WTC11 (cell line): ENCODE data around the gene STXBP6.

Experiments
- ETV6 ChIP-seq: sonication (generic); formaldehyde crosslinking; IDR thresholded peaks from 2 replicates; pipeline ENCODE4 v1.8.1; 2022; ENCODE audit warnings: mild to moderate bottlenecking, missing genetic modification reagents
- JUN ChIP-seq: sonication (generic); formaldehyde crosslinking; IDR thresholded peaks from 2 replicates; pipeline ENCODE4 v1.8.0; 2023; ENCODE audit warnings: mild to moderate bottlenecking, missing genetic modification reagents
- MYBL2 ChIP-seq: sonication (generic); formaldehyde crosslinking; IDR thresholded peaks from 2 replicates; pipeline ENCODE4 v1.8.1; 2023; ENCODE audit warnings: mild to moderate bottlenecking, moderate library complexity, missing genetic modification reagents
- TF ChIP-seq, protein P1 (sequence below): fragments of 200-600 bp; IDR thresholded peaks from 2 replicates; pipeline ENCODE4 v1.8.0; 2022; ENCODE audit warnings: antibody characterized with exemption
- TF ChIP-seq, protein P2 (sequence below): sonication (generic); formaldehyde crosslinking; IDR thresholded peaks from 2 replicates; pipeline ENCODE4 v1.8.0; 2022; ENCODE audit warnings: missing genetic modification reagents
- TF ChIP-seq, protein P3 (sequence below): sonication (generic); formaldehyde crosslinking; IDR thresholded peaks from 2 replicates; pipeline ENCODE4 v1.8.0; 2023; ENCODE audit warnings: missing genetic modification reagents
- TF ChIP-seq, protein P4 (sequence below): sonication (generic); formaldehyde crosslinking; IDR thresholded peaks from 2 replicates; pipeline ENCODE4 v1.8.1; 2022; ENCODE audit warnings: mild to moderate bottlenecking, moderate library complexity, missing genetic modification reagents
- TF ChIP-seq, protein P5 (sequence below): sonication (generic); formaldehyde crosslinking; IDR thresholded peaks from 2 replicates; pipeline ENCODE4 v1.8.0; 2022; ENCODE audit warnings: mild to moderate bottlenecking, missing genetic modification reagents
- TF ChIP-seq, protein P6 (sequence below): sonication (generic); formaldehyde crosslinking; IDR thresholded peaks from 2 replicates; pipeline ENCODE4 v1.8.1; 2023; ENCODE audit warnings: mild to moderate bottlenecking, missing genetic modification reagents, moderate library complexity

DNA sequence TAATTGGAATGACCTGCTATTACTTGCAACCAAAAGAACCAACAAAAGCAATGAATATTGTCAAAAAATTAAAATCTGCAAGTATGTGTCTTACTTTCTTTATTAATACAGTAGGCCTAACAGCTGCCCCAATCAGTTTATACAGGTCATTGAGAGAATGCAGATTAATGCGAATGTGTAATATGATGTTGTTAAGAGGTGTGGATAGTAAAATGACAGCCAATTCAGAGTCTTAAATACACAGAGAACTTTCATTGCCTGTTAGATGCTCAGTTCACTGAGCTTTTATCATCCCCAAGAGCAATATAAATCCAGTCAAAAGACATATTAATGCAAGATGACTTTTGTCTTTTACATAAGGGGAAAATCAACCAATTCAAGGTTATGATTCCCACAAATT, 58.7 kb downstream of the STXBP6 start:
- TF ChIP-seq ETV6 (CRISPR knock-in tag) (no peak), MYBL2 (no peak), JUN (no peak)
- TF ChIP-seq, protein P1, sequence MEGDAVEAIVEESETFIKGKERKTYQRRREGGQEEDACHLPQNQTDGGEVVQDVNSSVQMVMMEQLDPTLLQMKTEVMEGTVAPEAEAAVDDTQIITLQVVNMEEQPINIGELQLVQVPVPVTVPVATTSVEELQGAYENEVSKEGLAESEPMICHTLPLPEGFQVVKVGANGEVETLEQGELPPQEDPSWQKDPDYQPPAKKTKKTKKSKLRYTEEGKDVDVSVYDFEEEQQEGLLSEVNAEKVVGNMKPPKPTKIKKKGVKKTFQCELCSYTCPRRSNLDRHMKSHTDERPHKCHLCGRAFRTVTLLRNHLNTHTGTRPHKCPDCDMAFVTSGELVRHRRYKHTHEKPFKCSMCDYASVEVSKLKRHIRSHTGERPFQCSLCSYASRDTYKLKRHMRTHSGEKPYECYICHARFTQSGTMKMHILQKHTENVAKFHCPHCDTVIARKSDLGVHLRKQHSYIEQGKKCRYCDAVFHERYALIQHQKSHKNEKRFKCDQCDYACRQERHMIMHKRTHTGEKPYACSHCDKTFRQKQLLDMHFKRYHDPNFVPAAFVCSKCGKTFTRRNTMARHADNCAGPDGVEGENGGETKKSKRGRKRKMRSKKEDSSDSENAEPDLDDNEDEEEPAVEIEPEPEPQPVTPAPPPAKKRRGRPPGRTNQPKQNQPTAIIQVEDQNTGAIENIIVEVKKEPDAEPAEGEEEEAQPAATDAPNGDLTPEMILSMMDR = no peak
- TF ChIP-seq, protein P2, sequence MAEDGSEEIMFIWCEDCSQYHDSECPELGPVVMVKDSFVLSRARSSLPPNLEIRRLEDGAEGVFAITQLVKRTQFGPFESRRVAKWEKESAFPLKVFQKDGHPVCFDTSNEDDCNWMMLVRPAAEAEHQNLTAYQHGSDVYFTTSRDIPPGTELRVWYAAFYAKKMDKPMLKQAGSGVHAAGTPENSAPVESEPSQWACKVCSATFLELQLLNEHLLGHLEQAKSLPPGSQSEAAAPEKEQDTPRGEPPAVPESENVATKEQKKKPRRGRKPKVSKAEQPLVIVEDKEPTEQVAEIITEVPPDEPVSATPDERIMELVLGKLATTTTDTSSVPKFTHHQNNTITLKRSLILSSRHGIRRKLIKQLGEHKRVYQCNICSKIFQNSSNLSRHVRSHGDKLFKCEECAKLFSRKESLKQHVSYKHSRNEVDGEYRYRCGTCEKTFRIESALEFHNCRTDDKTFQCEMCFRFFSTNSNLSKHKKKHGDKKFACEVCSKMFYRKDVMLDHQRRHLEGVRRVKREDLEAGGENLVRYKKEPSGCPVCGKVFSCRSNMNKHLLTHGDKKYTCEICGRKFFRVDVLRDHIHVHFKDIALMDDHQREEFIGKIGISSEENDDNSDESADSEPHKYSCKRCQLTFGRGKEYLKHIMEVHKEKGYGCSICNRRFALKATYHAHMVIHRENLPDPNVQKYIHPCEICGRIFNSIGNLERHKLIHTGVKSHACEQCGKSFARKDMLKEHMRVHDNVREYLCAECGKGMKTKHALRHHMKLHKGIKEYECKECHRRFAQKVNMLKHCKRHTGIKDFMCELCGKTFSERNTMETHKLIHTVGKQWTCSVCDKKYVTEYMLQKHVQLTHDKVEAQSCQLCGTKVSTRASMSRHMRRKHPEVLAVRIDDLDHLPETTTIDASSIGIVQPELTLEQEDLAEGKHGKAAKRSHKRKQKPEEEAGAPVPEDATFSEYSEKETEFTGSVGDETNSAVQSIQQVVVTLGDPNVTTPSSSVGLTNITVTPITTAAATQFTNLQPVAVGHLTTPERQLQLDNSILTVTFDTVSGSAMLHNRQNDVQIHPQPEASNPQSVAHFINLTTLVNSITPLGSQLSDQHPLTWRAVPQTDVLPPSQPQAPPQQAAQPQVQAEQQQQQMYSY (CRISPR knock-in tag) = no peak
- TF ChIP-seq, protein P3, sequence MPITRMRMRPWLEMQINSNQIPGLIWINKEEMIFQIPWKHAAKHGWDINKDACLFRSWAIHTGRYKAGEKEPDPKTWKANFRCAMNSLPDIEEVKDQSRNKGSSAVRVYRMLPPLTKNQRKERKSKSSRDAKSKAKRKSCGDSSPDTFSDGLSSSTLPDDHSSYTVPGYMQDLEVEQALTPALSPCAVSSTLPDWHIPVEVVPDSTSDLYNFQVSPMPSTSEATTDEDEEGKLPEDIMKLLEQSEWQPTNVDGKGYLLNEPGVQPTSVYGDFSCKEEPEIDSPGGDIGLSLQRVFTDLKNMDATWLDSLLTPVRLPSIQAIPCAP (CRISPR knock-in tag) = no peak
- TF ChIP-seq, protein P4, sequence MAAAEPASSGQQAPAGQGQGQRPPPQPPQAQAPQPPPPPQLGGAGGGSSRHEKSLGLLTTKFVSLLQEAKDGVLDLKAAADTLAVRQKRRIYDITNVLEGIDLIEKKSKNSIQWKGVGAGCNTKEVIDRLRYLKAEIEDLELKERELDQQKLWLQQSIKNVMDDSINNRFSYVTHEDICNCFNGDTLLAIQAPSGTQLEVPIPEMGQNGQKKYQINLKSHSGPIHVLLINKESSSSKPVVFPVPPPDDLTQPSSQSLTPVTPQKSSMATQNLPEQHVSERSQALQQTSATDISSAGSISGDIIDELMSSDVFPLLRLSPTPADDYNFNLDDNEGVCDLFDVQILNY = no peak
- TF ChIP-seq, protein P5, sequence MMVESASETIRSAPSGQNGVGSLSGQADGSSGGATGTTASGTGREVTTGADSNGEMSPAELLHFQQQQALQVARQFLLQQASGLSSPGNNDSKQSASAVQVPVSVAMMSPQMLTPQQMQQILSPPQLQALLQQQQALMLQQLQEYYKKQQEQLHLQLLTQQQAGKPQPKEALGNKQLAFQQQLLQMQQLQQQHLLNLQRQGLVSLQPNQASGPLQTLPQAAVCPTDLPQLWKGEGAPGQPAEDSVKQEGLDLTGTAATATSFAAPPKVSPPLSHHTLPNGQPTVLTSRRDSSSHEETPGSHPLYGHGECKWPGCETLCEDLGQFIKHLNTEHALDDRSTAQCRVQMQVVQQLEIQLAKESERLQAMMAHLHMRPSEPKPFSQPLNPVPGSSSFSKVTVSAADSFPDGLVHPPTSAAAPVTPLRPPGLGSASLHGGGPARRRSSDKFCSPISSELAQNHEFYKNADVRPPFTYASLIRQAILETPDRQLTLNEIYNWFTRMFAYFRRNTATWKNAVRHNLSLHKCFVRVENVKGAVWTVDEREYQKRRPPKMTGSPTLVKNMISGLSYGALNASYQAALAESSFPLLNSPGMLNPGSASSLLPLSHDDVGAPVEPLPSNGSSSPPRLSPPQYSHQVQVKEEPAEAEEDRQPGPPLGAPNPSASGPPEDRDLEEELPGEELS (CRISPR knock-in tag) = no peak
- TF ChIP-seq, protein P6, sequence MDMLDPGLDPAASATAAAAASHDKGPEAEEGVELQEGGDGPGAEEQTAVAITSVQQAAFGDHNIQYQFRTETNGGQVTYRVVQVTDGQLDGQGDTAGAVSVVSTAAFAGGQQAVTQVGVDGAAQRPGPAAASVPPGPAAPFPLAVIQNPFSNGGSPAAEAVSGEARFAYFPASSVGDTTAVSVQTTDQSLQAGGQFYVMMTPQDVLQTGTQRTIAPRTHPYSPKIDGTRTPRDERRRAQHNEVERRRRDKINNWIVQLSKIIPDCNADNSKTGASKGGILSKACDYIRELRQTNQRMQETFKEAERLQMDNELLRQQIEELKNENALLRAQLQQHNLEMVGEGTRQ (CRISPR knock-in tag) = no peak
